GM19438 (cell line): ENCODE data around the gene IKBKG.
A peak's percentile ranks its signal among the peaks of the same experiment; 100 is the strongest.
"Not testable (repeated sequence)": the region's sequence is repeated elsewhere in the genome, so short reads cannot be mapped to it uniquely, and the experiment has no call there.

Experiments
- ATAC-seq: cut with Tn5 transposase; IDR thresholded peaks from one replicate; pipeline ENCODE4 v1.9.1; 2021; ENCODE audit warnings: low read depth; ENCODE audit not compliant: unreplicated experiment

Gene IKBKG, protein sequence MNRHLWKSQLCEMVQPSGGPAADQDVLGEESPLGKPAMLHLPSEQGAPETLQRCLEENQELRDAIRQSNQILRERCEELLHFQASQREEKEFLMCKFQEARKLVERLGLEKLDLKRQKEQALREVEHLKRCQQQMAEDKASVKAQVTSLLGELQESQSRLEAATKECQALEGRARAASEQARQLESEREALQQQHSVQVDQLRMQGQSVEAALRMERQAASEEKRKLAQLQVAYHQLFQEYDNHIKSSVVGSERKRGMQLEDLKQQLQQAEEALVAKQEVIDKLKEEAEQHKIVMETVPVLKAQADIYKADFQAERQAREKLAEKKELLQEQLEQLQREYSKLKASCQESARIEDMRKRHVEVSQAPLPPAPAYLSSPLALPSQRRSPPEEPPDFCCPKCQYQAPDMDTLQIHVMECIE

DNA sequence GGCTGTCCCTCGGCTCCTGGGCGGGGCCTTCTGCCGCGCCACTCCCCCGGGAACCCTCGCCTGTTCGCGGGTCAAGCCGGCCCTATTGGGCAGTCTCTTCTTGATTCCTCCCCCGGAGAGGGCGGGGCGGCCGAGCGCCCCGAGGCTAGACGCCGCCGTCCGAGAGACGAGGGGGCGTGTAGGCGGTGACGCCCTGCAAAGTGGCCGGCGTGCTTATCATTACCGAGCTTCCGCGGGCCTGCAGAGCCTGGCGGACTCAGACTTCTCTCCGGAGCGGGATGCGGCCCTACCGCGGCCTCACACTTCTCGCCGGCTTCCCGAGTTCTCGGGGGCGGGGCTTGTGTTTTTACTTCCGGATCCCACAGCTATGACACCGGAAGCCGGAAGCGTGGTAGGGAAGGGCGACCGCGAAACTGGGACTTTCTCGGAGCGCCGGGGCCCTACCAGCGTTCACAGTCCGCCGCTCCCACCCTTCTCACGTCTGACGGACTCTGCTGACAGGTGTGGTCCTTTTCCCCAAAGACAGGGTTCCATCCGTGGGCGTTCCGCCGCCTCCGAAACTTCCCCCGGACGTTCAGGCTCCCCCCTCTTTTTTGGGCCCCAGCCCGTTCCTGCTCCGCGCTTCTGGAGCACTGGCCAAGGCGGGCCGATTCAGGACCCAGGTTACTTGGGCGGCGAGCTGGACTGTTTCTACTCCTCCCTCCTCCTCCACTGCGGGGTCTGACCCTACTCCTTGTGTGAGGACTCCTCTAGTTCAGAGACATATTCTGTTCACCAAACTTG, at the start of gene IKBKG:
Gene IKBKG (plus strand): TSS at position 376 of the 783 bp plus-strand sequence. CDS start 4,383 bp downstream, outside the sequence.
- ATAC-seq, result peak; percentile 82

DNA sequence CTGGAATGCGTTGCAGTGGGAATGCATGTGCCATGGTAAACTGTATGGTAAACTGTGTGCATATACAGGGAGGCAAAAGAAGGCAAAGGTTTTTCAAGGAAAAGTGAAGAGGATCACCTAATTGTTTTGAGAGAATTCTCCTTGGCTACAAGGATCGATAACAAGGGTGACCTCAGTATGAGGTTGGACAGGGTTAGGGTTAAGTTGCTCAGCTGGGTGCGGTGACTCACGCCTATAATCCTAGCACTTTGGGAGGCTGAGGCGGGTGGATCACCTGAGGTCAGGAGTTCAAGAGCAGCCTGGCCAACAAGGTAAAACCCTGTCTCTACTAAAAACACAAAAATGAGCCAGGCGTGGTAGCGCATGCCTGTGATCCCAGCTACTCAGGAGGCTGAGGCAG, 46.0 kb upstream of the IKBKG start:
- ATAC-seq, result not testable (repeated sequence)

DNA sequence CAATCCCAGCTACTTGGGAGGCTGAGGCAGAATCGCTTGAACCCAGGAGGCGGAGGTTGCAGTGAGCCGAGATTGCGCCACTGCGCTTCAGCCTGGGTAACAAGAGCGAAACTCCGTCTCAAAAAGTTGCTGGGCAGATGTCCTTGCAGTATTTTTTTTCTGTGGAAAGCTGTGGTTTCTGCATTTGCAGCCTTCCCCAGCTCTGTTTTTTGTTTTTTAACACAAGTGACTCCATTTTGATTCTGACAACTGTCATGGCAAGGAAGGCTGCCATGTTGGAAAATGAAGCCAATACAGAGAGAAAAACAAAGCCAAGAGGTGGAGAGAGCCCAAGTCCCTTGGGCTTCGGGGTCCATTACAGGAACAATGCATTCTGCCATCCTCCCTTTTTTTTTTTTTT, 45.3 kb upstream of the IKBKG start:
- ATAC-seq, result no peak

DNA sequence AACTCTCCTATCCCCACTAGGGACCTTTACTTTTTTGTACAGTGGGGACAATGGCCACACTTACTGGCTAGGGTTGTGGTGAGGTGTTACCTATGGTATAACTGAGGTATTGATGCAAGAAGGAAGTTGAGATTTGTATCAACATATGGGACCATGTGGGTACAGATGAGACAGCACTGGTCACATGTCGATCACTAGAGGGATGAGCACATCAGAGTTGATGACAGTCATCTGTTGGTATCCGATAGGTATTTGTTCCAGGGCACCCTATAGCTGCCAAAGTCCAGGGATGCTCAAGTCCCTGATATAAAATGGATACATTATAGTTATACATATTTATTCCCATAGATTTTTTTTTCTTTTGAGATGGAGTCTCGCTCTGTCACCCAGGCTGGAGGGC, 44.4 kb upstream of the IKBKG start:
- no peak for ATAC-seq

DNA sequence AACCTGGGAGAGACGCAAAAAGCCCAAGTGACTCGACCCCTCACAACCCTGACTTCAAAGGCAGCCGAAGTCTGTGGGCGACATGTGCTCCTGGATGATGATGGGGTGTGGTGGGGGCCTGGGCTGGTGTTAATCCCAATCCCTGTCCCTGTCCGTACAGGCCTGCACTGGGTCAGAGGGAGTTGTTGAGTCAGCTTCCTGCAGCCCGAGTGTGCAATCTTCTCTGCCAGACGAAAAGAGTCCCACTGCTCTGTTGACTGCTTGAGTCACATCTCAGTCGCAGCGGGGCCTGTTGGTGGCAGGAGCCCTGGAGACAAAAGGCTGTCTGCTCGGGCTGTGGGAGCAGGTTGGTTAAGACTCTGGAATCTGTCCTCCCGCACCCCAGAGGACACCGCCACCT, 41.7 kb upstream of the IKBKG start:
- no peak for ATAC-seq

DNA sequence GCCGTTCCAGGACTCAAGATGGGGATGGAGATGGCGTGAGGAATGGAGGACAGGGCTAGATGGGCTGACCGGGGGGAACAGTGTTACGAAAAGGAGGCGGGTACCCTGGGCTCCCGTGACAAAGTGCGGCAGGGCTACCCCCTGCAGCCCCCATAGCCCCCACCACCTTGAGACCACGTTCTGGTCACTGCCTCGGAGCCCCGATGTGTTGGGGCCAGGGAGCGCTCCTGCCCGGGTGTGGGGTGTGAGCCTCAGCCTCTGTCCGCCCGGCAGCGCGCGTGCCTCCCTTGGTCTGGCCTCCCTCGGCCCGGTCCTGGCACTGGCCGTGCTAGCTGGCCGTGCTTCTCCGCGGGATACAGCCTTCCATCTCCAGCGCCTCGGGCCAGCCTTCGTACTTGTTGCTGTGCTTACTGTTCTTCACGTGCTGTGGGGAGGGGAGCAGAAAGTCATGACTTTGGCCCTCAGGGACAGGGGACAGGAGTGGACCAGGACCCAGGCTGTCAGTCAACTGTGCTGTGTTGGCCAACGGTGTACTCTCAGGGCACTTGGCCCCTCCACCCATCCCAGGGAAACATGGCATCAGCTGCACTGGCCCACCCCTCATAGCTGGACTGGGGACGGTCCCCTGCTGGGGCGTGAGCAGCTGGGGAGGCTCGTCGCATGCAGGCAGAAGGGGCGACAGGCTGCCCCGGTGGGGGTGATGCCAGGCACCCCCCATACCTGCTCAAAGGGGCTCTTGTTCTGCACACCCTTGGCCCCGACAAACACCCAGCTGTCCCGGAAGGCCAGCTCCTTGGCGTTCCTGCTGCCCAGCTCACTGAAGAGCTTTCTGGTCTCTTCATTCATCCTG, 40.7 kb upstream of the IKBKG start:
- no peak for ATAC-seq

DNA sequence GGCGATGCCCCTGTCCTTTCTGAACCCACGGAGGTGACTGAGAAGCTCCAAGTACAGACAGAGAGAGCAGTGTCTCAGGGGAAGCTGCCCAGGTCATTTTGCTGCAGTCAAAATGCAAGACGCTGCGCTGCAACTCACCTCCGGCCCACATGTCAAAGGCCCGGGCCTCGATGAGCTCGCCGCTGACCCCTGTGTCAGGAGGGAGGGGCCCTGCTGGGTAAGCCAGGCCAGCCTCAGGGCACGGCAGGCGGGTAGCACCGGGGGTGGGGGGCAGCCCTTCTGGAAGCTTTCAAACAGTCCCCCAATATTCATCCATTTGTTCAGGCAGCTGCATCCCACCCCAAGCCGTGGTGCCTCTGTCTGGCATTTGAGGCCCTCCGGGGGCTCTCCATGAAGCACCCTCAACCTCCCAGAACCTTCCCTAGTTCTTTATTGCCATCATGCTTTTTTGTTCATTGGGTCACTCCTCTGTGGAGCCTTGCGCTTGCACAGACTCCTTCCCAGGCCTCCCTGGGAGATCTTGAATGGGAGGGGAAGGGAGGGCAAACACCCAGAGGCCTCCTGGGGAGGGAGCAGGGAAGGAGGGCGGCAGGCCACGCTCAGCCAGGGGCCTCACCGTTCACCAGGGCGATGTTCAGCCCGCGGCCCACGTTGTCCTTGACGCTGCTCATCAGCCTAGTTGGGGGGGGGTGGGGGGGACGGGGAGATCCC, 39.6 kb upstream of the IKBKG start:
- no peak for ATAC-seq

DNA sequence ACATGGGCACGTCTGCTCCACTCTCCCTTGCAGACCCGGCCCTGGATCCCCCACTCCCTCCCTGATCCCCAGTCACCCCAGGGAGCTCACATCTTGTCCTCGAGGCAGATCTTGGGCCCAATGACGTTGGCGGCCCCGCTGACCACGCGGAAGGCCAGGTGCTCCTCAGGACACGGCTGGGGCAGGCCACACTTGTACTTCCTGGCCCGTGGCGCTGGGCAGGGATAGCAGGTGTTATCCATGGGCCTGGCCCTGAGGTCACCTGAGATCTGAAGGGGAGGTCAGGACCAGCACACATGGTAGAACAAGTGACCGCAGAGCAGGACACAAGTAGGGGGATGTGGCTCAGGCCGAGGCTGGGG, 39.1 kb upstream of the IKBKG start:
- no peak for ATAC-seq

DNA sequence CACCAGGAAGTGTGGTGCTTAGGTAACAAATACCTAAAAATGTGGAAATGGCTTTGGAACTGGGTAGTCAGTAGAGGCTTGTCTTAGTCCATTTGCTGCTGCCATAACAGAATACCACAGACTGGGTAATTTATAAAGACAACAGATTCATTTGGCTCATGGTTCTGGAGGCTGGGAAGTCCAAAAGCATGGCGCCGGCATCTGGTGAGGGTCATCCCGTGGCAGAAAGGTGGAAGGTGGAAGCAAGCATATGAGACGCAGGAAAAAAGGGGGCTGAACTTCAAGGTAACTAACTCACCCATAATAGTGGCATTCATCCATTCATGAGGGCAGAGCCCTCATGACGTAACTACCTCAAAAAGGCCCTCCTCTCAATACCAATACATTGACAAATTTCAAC, 38.0 kb upstream of the IKBKG start:
- no peak for ATAC-seq

DNA sequence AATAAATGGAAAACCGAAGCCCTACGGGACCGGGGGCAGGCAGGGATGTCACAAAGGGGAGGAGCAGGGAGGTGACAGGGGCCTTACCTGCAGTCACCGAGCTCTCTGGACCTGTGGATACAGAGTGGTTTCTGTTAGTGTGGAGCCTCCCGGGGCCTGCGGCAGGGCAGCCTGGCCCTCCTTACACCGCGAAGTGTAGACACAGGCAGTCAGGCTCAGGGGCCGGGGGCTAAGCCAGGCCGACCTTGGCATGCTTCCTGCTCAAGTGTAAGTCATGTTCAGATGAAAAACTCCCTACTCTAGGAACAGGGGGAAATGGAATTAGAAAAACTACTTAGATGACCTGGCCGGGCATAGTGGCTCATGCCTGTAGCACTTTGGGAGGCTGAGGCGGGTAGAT, 35.7 kb upstream of the IKBKG start:
- no peak for ATAC-seq

DNA sequence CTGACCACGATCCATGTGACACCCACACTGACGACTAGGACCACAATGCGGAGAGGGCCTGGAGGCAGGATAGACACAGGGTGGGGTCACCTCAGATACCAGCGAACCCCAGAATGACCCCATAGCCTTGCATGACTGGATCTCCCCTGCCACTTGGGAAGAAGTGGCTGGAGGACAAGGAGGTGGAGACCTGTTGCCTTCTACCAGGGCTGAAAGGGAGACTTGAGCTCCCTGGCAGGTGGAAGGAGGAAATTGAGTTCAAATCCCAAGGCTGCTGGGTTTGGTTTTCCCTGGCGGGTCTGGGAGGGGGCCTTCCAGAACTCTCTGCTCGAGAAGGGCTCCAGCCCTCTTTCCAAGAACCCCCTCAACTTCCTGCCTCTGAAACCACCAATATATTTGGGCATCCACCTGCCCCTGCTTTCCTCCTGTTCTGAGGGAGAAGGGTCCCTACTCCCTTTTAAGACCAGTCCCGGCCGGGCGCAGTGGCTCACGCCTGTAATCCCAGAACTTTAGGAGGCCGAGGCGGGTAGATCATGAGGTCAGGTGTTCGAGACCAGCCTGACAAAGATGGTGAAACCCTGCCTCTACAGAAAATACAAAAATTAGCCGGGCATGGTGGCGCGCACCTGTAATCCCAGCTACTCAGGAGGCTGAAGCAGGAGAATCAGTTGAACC, 34.4 kb upstream of the IKBKG start:
- no peak for ATAC-seq

DNA sequence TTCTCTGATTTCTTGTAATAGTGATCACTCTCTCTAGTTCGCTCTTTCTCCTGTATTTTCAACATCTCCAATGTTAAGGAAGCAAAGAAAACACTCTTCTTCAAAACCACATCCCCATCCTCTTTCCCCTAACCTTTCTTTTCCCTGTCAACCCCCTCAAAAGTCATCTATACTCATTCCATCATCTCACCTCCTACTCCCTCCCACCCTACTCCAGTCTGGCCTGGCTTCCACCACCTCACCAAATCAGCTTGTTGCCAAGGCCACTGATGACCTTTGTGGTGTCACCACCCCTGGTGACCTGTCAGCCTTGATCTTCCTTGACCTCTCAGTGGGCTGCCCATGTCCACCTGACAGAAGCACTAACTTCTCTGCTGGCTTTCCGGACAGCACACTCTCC, 33.7 kb upstream of the IKBKG start:
- ATAC-seq, result no peak

DNA sequence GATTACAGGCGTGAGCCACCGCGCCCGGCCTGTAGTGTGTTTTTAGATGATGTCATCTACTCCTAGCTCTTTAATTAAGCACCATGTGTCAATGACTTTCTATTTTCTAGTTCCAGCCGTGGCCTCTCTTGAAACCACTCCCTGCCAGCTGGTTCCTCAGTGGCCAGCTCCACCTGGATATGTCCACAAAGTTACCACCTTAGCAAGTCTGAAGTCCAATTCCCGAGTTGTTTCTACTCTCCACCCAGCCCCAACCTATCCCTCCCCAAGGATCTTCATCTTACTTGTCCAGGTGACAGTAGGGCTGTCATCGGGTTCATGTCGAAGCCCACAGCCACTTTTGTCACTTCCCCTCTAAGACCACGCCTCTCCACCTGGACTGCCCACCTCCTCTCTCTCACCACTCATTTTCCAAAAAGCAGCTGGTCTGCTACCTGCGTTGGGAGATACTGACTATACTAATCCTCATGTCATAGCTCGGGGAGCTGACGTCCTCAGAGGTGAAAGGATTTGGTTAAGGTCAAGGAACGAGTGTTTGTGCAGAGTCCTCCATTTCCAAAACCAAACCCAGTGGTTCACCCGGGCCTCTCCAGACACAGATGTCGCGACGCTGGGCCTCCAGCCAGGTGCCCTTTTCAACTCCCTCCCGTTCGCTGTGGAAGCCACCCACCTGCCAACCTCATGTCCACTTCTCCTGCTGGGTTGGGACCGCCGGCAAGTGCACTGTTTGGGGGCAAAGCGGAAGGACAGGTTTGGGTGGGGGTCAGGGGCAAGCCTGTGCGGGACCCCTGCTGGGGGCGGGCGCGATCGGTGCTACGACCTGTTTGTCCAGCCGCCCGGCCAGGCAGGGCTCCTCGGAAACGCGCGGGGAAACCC, 32.1 kb upstream of the IKBKG start:
- ATAC-seq, result no peak

DNA sequence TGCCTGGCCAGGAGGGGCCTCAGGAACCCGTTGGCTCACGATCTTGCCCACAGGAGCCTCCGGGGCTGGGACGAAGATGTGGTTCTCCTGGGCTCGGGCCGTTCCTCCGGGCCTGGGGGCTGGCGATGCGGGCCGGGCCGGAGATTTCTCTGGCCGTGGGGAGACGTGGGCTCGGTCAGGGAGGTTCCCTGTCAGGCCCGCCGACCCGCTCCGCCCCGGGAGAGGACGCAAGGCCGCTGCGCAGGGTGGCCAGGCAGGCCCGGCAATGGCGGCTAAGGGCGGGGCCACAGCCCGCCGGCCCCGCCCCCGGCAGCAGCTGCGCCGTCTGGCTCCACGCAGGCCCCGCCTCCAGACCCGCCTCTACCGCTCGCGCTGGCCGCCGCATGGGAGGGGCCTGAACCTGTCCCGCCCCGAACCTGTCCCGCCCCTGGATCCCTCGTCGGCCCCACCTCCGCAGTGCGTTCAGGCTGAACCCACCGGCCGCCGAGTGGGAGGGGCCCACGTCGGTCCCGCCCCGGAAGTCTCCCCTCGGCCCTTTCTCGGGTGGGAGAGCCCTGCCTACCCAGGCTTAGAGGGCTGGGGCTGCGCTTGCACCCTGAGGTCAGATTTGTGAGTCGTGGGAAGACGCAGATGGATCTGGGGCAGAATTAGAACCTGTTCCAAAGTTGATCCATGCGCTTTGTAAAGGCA, 31.3 kb upstream of the IKBKG start, which contains the start of gene FAM3A:
Gene FAM3A (minus strand): TSS at position 267 of the 690 bp plus-strand sequence. CDS start 460 bp downstream, outside the sequence.
- ATAC-seq, result peak; percentile 86

DNA sequence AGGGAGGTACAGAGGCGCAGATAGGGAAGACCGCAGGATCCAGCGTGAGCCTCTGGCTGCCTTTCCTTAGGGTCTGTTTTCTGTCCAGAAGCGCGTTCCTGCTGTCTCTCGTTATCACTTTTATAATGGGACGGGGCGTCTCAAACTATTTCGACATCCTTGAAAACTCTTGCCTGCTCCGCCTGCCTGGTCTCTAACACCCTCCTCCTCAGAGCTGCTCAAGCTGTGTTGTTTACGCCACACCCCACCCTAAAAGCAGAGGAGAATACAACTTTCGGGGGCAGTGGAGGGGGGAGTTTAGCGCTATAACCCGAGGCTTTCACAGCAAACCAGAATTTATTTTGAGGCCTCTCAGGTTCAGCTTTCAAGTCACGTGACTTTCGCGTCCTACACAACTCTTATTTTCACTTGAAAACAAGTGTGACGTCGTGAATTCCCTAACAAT, 30.7 kb upstream of the IKBKG start:
- ATAC-seq, result peak; percentile 5

DNA sequence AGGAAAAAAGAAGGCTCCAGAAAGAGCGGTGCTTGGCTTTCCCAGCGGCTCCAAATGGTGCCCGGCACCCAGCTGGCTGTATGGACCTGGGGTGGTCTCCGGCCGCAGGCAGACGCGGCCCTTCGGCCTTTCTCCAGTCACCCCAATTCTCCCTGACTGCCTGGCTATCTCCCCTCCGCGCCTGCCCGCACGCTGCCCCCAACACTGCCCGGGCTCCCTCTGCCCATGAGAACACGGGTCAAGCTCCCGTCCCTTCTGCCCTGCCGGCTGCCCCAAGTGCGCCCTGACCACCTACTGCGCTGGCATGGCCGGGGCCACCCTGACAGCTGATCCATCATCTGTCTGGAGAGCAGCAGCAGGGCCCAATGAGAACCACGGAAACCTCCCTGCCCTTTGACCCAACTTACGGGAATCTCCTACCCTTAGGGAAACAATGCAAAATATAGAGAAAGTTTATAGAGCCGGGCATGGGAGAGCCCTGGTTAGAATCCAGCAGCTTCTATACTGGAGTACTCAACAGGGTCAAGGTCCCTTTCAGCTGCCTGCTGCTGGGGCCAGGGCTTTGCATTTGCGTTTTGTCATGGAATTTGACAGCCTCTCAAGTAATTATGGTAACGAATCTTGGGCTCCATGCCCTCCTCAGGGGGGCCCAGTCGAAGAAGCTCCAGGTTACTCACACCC, 30.2 kb upstream of the IKBKG start:
- ATAC-seq, result no peak

DNA sequence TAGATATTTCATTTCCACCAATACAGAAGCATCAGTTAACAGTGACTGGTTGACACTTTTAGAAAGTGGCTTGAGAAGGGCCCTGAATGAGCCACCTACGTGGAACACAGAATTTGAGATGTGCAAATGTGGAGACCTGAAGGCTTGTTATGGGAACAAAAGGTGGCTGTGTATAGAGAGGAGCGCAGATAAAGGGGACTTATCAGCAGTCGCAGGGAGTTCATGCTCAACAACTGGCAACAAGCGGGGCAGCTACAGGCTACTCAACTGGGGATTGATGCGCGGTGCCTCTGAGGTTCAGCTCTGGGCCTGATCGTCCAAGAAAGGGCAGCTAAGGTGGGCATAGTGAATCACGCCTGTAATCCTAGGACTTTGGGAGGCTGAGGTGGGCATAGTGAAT, 28.0 kb upstream of the IKBKG start:
- no peak for ATAC-seq
